Prostate gland (tissue), 2 donors: Measurements from ENCODE around the gene NKAIN4.

ENCODE experiments used
- POLR2A ChIP-seq: fragments of 450-650 bp; IDR thresholded peaks from one replicate; pipeline ENCODE4 v1.6.1; 2016; ENCODE audit warnings: antibody characterized with exemption, mild to moderate bottlenecking
- TF ChIP-seq, protein P1 (sequence below), 4 experiments: fragments of 200-600 bp in 2 of 4; fragments of 450-650 bp in 2 of 4; sonication (generic) in 2 of 4; IDR thresholded peaks; 1 replicate in 3 of 4; 2 replicates in 1 of 4; pipeline ENCODE4 v1.5.1; 2016 to 2019; ENCODE audit warnings: antibody characterized with exemption in 4 of 4, mild to moderate bottlenecking in 2 of 4, moderate library complexity in 2 of 4

DNA sequence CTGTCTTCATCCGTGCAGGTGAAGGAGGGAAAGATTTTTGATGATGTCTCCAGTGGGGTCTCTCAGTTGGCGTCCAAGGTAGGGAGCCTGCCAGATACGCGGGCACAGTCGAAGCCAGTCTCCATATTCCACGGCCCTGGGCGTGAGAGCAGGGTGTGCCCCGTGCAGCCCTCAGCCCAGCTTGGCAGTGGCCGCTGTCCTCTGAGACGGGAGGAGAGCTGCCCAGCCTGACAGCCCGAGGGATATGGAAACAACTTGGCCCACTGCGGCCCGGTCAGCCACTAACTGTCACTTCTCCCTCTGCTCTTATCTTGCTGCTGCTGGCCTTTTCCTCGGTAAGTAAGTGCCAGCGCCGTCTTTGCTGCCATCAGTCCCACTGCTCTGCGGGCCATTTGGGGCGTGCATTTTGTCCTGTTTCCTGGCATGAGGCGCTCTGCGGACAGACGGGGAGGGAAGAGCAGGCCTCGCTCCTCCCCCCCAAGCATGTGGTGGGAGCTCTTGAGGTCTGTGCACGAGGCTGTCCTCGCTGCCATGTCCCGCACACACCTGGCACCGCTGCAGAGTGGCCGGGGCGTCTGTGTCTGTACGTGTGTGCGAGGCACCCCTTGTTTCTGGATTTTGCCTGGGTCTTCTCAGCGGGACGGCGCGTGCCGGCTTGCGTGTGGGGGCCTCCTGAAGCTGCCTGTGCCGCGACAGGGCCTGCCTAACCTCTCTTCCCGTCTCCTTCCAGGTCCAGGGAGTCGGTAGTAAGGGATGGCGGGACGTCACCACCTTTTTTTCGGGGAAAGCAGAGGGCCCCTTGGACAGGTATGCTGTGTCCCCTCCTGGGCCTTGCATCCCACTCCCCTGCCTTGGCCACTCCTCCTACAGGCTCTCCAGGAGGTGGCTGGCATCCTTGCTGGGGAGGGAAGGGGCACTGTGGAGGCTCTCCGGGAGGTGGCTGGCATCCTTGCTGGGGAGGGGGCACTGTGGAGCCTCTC, 31.7 kb upstream of the NKAIN4 start:
- TF ChIP-seq POLR2A = no peak
- TF ChIP-seq, protein P1, sequence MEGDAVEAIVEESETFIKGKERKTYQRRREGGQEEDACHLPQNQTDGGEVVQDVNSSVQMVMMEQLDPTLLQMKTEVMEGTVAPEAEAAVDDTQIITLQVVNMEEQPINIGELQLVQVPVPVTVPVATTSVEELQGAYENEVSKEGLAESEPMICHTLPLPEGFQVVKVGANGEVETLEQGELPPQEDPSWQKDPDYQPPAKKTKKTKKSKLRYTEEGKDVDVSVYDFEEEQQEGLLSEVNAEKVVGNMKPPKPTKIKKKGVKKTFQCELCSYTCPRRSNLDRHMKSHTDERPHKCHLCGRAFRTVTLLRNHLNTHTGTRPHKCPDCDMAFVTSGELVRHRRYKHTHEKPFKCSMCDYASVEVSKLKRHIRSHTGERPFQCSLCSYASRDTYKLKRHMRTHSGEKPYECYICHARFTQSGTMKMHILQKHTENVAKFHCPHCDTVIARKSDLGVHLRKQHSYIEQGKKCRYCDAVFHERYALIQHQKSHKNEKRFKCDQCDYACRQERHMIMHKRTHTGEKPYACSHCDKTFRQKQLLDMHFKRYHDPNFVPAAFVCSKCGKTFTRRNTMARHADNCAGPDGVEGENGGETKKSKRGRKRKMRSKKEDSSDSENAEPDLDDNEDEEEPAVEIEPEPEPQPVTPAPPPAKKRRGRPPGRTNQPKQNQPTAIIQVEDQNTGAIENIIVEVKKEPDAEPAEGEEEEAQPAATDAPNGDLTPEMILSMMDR (IDR thresholded peaks at IDR 0.05) = no peak
